ENCODE results near the gene NGB. TPM values are rescaled to one million over a fixed set of nuclear protein-coding genes. Genes with fewer than 3 reads are reported as not detected.
"Not testable (repeated sequence)": the region's sequence is repeated elsewhere in the genome, so short reads cannot be mapped to it uniquely, and the experiment has no call there.

The NGB gene
- total RNA-seq, 2 experiments from 2014 or later = not detected

- Mint-ChIP-seq H3K4me3 (no peak overlapping the region), H3K4me1 (ENCODE audit: low read depth) (no peaks in the 10 kb centered on the region), H3K36me3 (ENCODE audit: low read depth) (peaks cover 35% of the 10 kb centered on the region), H3K27me3 (no peaks in the 10 kb centered on the region), H3K27ac (no peak overlapping the region), H3K9me3 (no peaks in the 10 kb centered on the region)
- CTCF ChIA-PET = no interaction called here
- DNase-seq = no peak
- TF ChIP-seq CTCF (IDR thresholded peaks at IDR 0.05) = no peak
- ATAC-seq (ENCODE audit: poor library complexity) = no peak
- POLR2A ChIA-PET = no interaction called here
- Histone ChIP-seq H3K27ac (ENCODE audit: low read depth in 1 of 2, low read length in 2 of 2) (no peak overlapping the region), H3K4me1 (ENCODE audit: insufficient read depth, low read length) (no peaks in the 10 kb centered on the region), H3K27me3 (ENCODE audit: control insufficient read depth in 1 of 2, insufficient read depth in 2 of 2, low read length in 2 of 2) (no peaks in the 10 kb centered on the region), H3K9me3 (ENCODE audit: control insufficient read depth in 1 of 2, insufficient read depth in 1 of 2, low read length in 2 of 2) (no peaks in the 10 kb centered on the region), H3K36me3 (ENCODE audit: insufficient read depth, low read length) (peaks cover 8% of the 10 kb centered on the region), H3K4me3 (ENCODE audit: low read length) (no peak overlapping the region)
- intact Hi-C loops (cut with DNase I, micrococcal nuclease) = no loop called here
These were observed 13.1 kb upstream of the NGB start for GRCh38 chr14:77284066-77284465.

GRCh38 chr14:77281852-77282410, 10.9 kb upstream of the NGB start:
- H3K4me1 Mint-ChIP-seq (ENCODE audit: low read depth) = no peaks in the 10 kb centered on the region
- no peaks in the 10 kb centered on the region for H3K9me3 Mint-ChIP-seq
- peaks cover 34% of the 10 kb centered on the region for H3K36me3 Mint-ChIP-seq (ENCODE audit: low read depth)

GRCh38 chr14:77280921-77281320, 9.9 kb upstream of the NGB start:
- H3K4me3 ChIP-seq (ENCODE audit: low read length); H3K9me3 ChIP-seq (ENCODE audit: control insufficient read depth in 1 of 2, insufficient read depth in 1 of 2, low read length in 2 of 2); POLR2A ChIA-PET; H3K27me3 ChIP-seq (ENCODE audit: control insufficient read depth in 1 of 2, insufficient read depth in 2 of 2, low read length in 2 of 2); H3K4me1 ChIP-seq (ENCODE audit: insufficient read depth, low read length); H3K9me3 Mint-ChIP-seq; ATAC-seq (ENCODE audit: poor library complexity); intact Hi-C loops (cut with DNase I, micrococcal nuclease); H3K36me3 ChIP-seq (ENCODE audit: insufficient read depth, low read length); H3K27ac Mint-ChIP-seq; H3K4me3 Mint-ChIP-seq; H3K27ac ChIP-seq (ENCODE audit: low read depth in 1 of 2, low read length in 2 of 2); CTCF ChIA-PET; DNase-seq; H3K4me1 Mint-ChIP-seq (ENCODE audit: low read depth); H3K27me3 Mint-ChIP-seq: not testable (repeated sequence)
- peaks cover 25% of the 10 kb centered on the region for H3K36me3 Mint-ChIP-seq (ENCODE audit: low read depth)

More at GRCh38 chr14:77281852-77282410, 10.9 kb upstream of the NGB start:
- TF ChIP-seq CTCF (IDR thresholded peaks at IDR 0.05) = no peak
- CTCF ChIA-PET = no interaction called here
- no peak overlapping the region for H3K4me3 Mint-ChIP-seq
- DNase-seq (no peak), ATAC-seq (ENCODE audit: poor library complexity) (no peak)
- no peaks in the 10 kb centered on the region for H3K27me3 Mint-ChIP-seq
- H3K9me3 ChIP-seq (ENCODE audit: control insufficient read depth in 1 of 2, insufficient read depth in 1 of 2, low read length in 2 of 2) = no peaks in the 10 kb centered on the region
- H3K27ac Mint-ChIP-seq = no peak overlapping the region
- POLR2A ChIA-PET = no interaction called here
- H3K4me3 ChIP-seq (ENCODE audit: low read length) = no peak overlapping the region
- H3K27ac ChIP-seq (ENCODE audit: low read depth in 1 of 2, low read length in 2 of 2) = no peak overlapping the region
- intact Hi-C loops (cut with DNase I, micrococcal nuclease) = no loop called here
- H3K36me3 ChIP-seq (ENCODE audit: insufficient read depth, low read length) = peaks cover 8% of the 10 kb centered on the region
- no peaks in the 10 kb centered on the region for H3K4me1 ChIP-seq (ENCODE audit: insufficient read depth, low read length)
- no peaks in the 10 kb centered on the region for H3K27me3 ChIP-seq (ENCODE audit: control insufficient read depth in 1 of 2, insufficient read depth in 2 of 2, low read length in 2 of 2)

DNA sequence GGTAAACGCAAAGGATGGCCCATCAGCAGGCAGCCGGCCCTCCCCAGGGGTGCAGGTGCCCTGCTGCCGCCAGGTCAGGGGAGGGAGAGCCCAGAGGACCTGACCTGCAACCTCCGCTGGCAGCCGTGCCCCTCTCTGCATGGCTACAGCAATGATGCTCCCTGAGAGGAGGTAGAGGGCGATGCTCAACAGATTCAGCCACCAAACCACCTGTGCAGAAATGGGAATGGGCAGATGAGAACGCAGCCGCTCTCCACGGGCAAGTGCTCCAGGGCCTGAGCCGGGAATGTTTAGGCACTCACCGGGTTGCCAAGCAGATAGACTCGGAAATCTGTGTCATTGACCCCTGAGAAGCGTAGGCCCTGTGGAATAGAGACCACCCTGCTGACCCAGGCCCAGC, 8.7 kb upstream of the NGB start:
- no peak for TF ChIP-seq CTCF (IDR thresholded peaks at IDR 0.05)
- ChIA-PET POLR2A (no interaction called here), CTCF (no interaction called here)
- no peaks in the 10 kb centered on the region for H3K4me1 ChIP-seq (ENCODE audit: insufficient read depth, low read length)
- DNase-seq (no peak), ATAC-seq (ENCODE audit: poor library complexity) (no peak)
- H3K4me3 Mint-ChIP-seq = no peak overlapping the region
- no peak overlapping the region for H3K27ac Mint-ChIP-seq
- peaks cover 6% of the 10 kb centered on the region for H3K36me3 ChIP-seq (ENCODE audit: insufficient read depth, low read length)
- no peaks in the 10 kb centered on the region for H3K4me1 Mint-ChIP-seq (ENCODE audit: low read depth)
- intact Hi-C loops (cut with DNase I, micrococcal nuclease) = no loop called here
- H3K27me3 Mint-ChIP-seq = no peaks in the 10 kb centered on the region
- no peaks in the 10 kb centered on the region for H3K9me3 ChIP-seq (ENCODE audit: control insufficient read depth in 1 of 2, insufficient read depth in 1 of 2, low read length in 2 of 2)
- no peak overlapping the region for H3K4me3 ChIP-seq (ENCODE audit: low read length)
- peaks cover 13% of the 10 kb centered on the region for H3K36me3 Mint-ChIP-seq (ENCODE audit: low read depth)
- H3K9me3 Mint-ChIP-seq = no peaks in the 10 kb centered on the region
- H3K27me3 ChIP-seq (ENCODE audit: control insufficient read depth in 1 of 2, insufficient read depth in 2 of 2, low read length in 2 of 2) = no peaks in the 10 kb centered on the region
- no peak overlapping the region for H3K27ac ChIP-seq (ENCODE audit: low read depth in 1 of 2, low read length in 2 of 2)
